MCF 10A (cell line): ENCODE results near the gene SCAF8. TPM values are rescaled to one million over a fixed set of nuclear protein-coding genes. Genes with fewer than 3 reads are reported as not detected.

Experiments used
- BruUV-seq: library from RNA; stranded (reverse); fragments of 400-500 nt; replicated peaks from 2 replicates; lab custom pipeline; 2021; lab: Mats Ljungman, UMichigan
- CTCF ChIA-PET: fragments of 300-600 bp; sonication (Branson Sonifier 250); formaldehyde crosslinking; extraction: SDS; loops from one replicate; lab custom pipeline; 2021; ENCODE audit warnings: antibody characterized with exemption, inconsistent platforms; lab: Yijun Ruan, JAX
- POLR2A ChIA-PET: fragments of 300-600, 350-650 bp; sonication (Branson Sonifier 250); formaldehyde crosslinking; extraction: SDS; loops from one replicate; lab custom pipeline; 2020; ENCODE audit warnings: antibody characterized with exemption, inconsistent platforms; lab: Yijun Ruan, JAX
- DNase-seq: peaks from one replicate; pipeline ENCODE4 v3.0.0-alpha.2; 2018; ENCODE audit not compliant: unreplicated experiment
- H3K27ac Mint-ChIP-seq: one replicate; pipeline ENCODE4 v1.8.0; 2022; ENCODE audit warnings: mild to moderate bottlenecking, low read depth, mixed read lengths; ENCODE audit not compliant: unreplicated experiment
- H3K27me3 Mint-ChIP-seq: one replicate; pipeline ENCODE4 v1.8.0; 2022; ENCODE audit warnings: mixed read lengths; ENCODE audit not compliant: insufficient read depth, unreplicated experiment
- H3K36me3 Mint-ChIP-seq: one replicate; pipeline ENCODE4 v1.8.0; 2022; ENCODE audit warnings: mild to moderate bottlenecking, moderate library complexity, mixed read lengths; ENCODE audit not compliant: insufficient read depth, unreplicated experiment
- H3K4me1 Mint-ChIP-seq: one replicate; pipeline ENCODE4 v1.8.0; 2022; ENCODE audit warnings: mixed read lengths; ENCODE audit not compliant: insufficient read depth, unreplicated experiment
- H3K4me3 Mint-ChIP-seq: one replicate; pipeline ENCODE4 v1.8.0; 2022; ENCODE audit warnings: mild to moderate bottlenecking, moderate library complexity, mixed read lengths; ENCODE audit not compliant: unreplicated experiment
- H3K9me3 Mint-ChIP-seq: one replicate; pipeline ENCODE4 v1.8.0; 2022; ENCODE audit warnings: mixed read lengths; ENCODE audit not compliant: unreplicated experiment
- intact Hi-C: fragments of 100-400 bp; cut with micrococcal nuclease; formaldehyde crosslinking; loops from 2 replicates; pipeline ENCODE4 v1.14.1; 2022
- microRNA-seq: library from miRNA; unstranded; fragments of <30 nt; microRNA quantifications from one replicate; pipeline ENCODE4 v1.2.0, GENCODE V29; 2022
- total RNA-seq: library from RNA; stranded (reverse); gene quantifications from 2 replicates; pipeline ENCODE4 v1.2.3, GENCODE V29; 2022
- TF ChIP-seq, protein P1 (sequence below): fragments of 200-600 bp; IDR thresholded peaks from one replicate; pipeline ENCODE4 v1.8.0; 2022; ENCODE audit warnings: antibody characterized with exemption, mild to moderate bottlenecking; ENCODE audit not compliant: unreplicated experiment

SCAF8 gene
- total RNA-seq, 1 experiment from 2014 or later = 49.2 TPM

DNA sequence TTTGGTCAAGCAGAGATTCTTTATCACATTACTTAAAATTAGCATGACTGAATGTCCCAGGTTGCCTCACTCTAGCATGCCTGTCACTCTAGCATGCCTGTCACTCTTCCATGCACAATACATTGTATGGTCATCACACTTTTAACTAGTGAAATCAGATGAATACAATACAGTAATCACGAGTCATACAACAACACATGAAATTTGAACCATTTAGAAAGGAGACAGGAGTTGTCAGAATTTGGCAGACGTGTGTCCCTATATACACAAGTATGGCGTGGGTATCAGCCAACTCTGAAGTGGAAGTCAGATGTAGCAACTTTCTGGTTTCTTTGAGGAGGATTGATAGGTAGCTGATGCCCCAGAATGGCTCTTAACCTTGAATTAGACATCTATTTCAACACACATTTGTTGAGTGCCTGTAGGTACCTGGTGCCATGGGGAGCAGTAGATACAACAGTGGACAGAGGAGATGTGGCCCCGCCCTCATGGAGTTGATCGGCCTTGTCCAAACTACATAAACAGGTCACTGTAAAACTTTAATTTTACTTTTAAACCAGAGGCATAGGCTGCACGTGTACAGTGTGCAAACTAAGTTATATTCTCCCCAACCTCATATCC, 145.8 kb downstream of the SCAF8 start:
- H3K4me3 Mint-ChIP-seq = no peak overlapping the region
- no peak overlapping the region for H3K27ac Mint-ChIP-seq
- TF ChIP-seq, protein P1, sequence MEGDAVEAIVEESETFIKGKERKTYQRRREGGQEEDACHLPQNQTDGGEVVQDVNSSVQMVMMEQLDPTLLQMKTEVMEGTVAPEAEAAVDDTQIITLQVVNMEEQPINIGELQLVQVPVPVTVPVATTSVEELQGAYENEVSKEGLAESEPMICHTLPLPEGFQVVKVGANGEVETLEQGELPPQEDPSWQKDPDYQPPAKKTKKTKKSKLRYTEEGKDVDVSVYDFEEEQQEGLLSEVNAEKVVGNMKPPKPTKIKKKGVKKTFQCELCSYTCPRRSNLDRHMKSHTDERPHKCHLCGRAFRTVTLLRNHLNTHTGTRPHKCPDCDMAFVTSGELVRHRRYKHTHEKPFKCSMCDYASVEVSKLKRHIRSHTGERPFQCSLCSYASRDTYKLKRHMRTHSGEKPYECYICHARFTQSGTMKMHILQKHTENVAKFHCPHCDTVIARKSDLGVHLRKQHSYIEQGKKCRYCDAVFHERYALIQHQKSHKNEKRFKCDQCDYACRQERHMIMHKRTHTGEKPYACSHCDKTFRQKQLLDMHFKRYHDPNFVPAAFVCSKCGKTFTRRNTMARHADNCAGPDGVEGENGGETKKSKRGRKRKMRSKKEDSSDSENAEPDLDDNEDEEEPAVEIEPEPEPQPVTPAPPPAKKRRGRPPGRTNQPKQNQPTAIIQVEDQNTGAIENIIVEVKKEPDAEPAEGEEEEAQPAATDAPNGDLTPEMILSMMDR = no peak
- peaks cover 6% of the 10 kb centered on the region for H3K4me1 Mint-ChIP-seq
- no peaks in the 10 kb centered on the region for H3K27me3 Mint-ChIP-seq
- no TSS peak for BruUV-seq
- intact Hi-C loops = no loop called here
- peaks cover 17% of the 10 kb centered on the region for H3K36me3 Mint-ChIP-seq
- POLR2A ChIA-PET = no interaction called here
- DNase-seq = peak; percentile 47
- CTCF ChIA-PET = interaction anchor here (1.2 kb wide), 1 partner anchor 11 kb away, joined by 7 read pairs; no protein-coding TSS in a partner anchor
- no peaks in the 10 kb centered on the region for H3K9me3 Mint-ChIP-seq

DNA sequence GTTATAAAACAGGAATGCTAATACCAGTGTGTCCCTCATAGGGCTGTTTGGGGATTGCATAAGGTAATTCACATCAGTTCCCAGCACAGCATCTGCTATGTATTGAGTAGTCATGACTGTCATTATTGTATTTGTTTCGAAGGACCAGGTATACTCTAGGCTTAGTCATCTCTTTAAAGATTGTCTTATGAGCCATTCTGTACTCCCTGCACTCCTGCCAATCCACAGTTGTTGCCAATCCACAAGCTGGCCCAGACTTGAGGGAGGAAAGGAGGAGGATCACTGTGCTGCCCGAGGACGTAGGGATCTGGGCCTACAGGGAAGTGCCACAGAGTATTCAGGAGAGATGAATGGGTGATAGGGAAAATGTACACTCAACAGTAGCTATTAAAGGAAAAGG, 148.9 kb downstream of the SCAF8 start:
- H3K9me3 Mint-ChIP-seq = no peaks in the 10 kb centered on the region
- no peak overlapping the region for H3K4me3 Mint-ChIP-seq
- H3K4me1 Mint-ChIP-seq = peaks cover 6% of the 10 kb centered on the region
- ChIA-PET CTCF (interaction anchor here (0.7 kb wide), 1 partner anchor 373 kb away, joined by 3 read pairs; no protein-coding TSS in a partner anchor), POLR2A (no interaction called here)
- intact Hi-C loops = no loop called here
- H3K27me3 Mint-ChIP-seq = no peaks in the 10 kb centered on the region
- peak; percentile 66 for DNase-seq
- BruUV-seq = no TSS peak
- peaks cover 7% of the 10 kb centered on the region for H3K36me3 Mint-ChIP-seq
- peak overlapping the region; percentile 40 for H3K27ac Mint-ChIP-seq
- TF ChIP-seq, protein P1 = no peak

Small RNA genes within 50 kb of the gene (microRNA-seq; reads per million reads assigned to microRNA genes)
- not detected for gene MIR1273C

Other genes with a start within 250 kb of the SCAF8 start
- 3.9 and 4.8 TPM in 2 replicates for gene CNKSR3, start 222.7 kb upstream of the SCAF8 start, total RNA-seq